PFSK-1 (cell line): Measurements from ENCODE around the gene CELF4.

Experiments used
- POLR2AphosphoS5 ChIP-seq: IDR thresholded peaks from 2 replicates; pipeline ENCODE4 v1.6.1; 2012; ENCODE audit warnings: low read depth, mild to moderate bottlenecking, control low read depth, low read length, moderate library complexity
- SIN3A ChIP-seq: IDR thresholded peaks from 2 replicates; pipeline ENCODE4 v1.6.1; 2012; ENCODE audit warnings: mild to moderate bottlenecking, low read length, moderate library complexity, borderline replicate concordance; ENCODE audit not compliant: insufficient read depth
- TF ChIP-seq, protein P1 (sequence below), 2 experiments: IDR thresholded peaks; 2 replicates each; pipeline versions ENCODE4 v1.6.1 to v1.8.0; 2011 to 2012; ENCODE audit warnings: low read depth in 2 of 2, low read length in 2 of 2, control low read depth in 1 of 2, inconsistent platforms in 1 of 2, mild to moderate bottlenecking in 1 of 2, moderate library complexity in 1 of 2; ENCODE audit not compliant: insufficient read depth in 1 of 2

DNA sequence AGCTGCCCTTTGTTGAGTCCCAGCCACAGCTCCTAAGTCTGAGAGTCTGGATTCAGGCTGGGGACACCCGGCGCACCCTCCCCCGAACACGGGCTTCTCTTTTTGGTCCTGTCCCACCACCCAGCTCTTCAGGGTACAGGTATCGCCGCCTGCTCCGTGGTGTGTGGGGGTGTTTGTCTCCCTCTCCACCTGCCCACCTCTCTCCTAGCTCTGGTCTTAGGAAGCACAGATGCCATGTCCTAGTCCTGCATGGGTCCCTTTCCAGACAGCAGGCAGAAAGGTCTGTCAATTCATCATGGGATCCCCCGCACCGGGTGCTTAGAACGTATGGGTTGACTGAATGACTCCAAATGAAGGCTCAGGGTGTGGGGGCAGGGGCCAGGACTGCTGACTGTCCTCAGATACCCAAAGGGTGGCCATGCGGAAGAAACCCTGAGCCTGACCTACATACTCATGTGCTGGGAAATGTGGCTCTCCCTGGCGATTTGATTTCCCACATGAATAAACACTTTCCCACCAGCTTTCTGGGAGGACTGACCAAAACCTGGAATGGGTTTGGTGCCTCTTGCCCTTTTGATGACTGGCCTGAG, 156.8 kb downstream of the CELF4 start:
- TF ChIP-seq SIN3A (no peak), POLR2AphosphoS5 (no peak)
- TF ChIP-seq, protein P1, sequence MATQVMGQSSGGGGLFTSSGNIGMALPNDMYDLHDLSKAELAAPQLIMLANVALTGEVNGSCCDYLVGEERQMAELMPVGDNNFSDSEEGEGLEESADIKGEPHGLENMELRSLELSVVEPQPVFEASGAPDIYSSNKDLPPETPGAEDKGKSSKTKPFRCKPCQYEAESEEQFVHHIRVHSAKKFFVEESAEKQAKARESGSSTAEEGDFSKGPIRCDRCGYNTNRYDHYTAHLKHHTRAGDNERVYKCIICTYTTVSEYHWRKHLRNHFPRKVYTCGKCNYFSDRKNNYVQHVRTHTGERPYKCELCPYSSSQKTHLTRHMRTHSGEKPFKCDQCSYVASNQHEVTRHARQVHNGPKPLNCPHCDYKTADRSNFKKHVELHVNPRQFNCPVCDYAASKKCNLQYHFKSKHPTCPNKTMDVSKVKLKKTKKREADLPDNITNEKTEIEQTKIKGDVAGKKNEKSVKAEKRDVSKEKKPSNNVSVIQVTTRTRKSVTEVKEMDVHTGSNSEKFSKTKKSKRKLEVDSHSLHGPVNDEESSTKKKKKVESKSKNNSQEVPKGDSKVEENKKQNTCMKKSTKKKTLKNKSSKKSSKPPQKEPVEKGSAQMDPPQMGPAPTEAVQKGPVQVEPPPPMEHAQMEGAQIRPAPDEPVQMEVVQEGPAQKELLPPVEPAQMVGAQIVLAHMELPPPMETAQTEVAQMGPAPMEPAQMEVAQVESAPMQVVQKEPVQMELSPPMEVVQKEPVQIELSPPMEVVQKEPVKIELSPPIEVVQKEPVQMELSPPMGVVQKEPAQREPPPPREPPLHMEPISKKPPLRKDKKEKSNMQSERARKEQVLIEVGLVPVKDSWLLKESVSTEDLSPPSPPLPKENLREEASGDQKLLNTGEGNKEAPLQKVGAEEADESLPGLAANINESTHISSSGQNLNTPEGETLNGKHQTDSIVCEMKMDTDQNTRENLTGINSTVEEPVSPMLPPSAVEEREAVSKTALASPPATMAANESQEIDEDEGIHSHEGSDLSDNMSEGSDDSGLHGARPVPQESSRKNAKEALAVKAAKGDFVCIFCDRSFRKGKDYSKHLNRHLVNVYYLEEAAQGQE (IDR thresholded peaks at IDR 0.05; ENCODE audit: insufficient read depth in 1 of 2, low read depth in 2 of 2, low read length in 2 of 2) = no peak
